ENCODE data around the gene LYL1.
A peak's percentile ranks its signal among the peaks of the same experiment; 100 is the strongest.

The LYL1 gene

DNA sequence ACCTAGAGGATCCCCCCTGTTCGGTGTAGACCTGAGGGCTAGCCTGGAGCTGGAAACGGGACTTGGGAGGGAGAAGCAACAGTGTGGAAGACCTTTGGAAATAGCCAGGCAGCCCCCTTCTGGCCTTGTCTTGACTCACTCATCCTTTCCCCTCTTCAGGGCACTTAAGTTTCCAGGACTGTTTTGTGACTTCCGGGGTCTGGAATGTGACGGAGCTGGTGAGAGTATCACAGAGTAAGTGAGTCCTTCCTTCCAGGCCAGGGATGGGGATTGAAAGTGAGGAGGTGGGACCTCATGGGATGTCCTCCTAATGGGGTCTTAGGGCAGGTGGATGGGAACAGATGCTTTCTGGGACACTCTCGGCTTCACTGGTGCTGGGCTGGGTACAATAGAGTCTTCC lies 29.4 kb downstream of the LYL1 start:
- no peak for DNase-seq (ENCODE audit: low read depth)

GRCh38 chr19:13072188-13072908 lies 30.3 kb downstream of the LYL1 start:
- no peak for DNase-seq (ENCODE audit: low read depth)

DNA sequence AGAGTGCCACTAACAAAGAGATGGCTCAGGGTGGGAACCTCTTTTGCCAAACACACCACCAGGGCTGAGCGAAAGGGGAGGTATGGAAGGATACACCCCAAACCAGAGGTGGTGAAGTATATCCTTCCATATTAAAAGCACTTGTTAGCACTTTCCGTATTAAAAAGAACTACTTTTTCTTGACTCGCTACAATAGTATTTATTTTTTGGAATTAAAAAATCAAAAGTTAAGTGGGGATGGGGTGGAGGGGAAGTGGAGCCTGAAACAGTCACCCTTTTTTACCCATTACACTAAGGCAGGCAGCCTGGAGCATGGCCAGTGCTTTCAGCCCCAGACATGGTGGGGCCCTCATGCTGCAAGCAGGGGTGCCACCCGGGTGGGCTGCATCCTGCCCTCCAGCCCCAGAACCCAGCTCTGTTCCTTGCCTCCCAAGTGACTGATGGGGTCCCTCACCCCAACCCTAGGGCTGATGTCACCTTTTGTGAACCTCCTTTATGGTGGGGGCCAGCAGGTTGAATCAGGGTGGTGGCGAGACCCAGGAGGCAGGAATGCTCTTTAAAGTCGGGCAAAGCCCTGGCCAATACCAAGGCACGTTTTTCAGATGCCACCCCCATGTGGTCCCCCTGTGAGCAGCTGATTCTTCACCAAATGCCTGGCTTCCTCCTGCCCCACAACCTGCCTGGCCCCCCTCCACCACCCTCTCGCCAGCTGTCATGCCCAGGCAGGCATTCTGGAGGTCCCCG lies 31.0 kb downstream of the LYL1 start:
- DNase-seq (ENCODE audit: low read depth) = no peak

- DNase-seq (ENCODE audit: low read depth) = no peak
Observed at GRCh38 chr19:13070425-13071140, 32.1 kb downstream of the LYL1 start.

DNA sequence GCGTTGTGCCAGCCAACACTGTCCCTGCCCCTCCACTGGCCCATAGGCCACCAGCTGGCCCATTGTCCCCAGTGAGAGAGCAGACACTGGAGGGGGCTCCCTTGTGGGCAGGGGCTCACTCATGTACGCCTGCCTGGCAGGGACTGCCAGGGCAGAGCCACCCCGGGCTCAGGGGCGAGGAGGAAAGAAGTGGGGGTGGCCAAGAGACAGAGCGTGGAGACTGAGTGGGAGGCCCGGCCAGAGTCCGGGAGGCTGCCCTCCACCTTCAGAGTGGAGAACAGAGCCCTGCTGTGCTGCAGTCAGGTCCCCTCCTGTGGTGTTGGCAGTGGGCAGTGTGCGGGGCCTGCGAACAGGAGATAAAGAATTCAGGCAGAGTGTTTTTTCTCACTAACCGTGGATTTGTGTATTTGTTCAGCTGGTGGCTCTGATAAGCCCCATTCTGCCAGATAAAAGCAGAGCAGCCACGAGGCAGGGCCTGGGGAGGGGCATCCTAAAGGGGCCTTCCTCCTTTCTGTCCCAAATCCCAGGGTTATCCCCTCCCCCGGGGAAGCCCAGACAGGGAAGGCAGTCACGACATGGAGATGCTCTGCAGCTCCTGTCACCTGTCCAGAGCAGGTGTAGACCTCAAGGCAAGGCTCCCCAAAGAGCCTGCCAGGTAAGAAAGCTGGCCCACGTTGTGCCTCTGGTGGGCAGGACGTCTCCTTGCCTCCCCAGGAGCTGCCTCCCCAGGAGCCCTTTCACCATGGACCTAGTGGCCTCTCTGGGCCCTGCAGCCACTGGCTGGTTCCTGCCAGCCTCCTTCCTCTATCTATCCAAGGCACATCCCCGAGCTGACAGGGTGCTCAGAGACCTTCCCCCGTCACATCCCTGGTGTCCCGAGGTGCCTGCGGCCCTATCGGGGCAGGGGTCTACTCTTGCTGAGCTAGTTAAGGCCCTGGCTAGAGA lies 33.0 kb downstream of the LYL1 start:
- DNase-seq (ENCODE audit: low read depth) = no peak

DNA sequence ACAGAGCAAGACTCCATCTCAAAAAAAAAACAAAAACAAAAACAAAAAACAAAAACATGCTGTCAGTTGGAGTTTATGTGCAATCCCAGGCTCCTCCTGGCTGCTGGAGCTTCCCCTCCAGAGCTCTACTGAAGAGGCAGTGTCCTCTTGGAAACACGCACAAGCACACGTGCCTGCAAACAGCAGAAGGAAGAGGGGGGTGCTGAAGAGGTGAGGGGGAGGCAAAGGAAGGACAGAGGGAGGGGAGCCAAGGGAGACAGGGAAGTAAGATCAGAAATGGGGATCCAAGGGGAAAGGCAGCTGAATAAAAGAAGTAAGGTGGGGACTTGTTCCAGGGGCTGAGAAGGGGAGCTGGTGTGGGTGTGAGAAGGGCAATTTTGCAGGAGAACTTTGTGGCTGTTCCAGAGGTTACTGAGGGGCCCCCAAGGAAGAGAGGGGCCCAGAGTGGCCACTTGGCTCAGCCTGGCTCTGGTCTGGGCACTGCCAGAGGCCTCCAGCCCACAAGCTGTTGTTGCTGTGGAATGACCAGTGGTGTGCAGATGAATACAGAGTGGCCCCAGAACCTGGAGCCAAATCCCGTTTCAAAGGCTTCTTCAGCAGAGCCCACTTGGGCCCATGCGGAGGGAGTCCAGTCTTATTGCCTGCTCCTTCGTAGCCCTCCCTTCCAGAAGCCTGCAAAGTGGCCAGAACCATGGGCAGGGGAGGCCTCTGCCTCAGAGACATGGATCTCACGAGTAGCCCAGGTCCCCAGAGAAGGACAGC lies 34.4 kb downstream of the LYL1 start:
- DNase-seq (ENCODE audit: low read depth) = no peak

- no peak for DNase-seq (ENCODE audit: low read depth)
Observed at GRCh38 chr19:13066933-13067807, 35.5 kb downstream of the LYL1 start.

GRCh38 chr19:13066226-13066625 lies 36.4 kb downstream of the LYL1 start:
- no peak for DNase-seq (ENCODE audit: low read depth)

DNA sequence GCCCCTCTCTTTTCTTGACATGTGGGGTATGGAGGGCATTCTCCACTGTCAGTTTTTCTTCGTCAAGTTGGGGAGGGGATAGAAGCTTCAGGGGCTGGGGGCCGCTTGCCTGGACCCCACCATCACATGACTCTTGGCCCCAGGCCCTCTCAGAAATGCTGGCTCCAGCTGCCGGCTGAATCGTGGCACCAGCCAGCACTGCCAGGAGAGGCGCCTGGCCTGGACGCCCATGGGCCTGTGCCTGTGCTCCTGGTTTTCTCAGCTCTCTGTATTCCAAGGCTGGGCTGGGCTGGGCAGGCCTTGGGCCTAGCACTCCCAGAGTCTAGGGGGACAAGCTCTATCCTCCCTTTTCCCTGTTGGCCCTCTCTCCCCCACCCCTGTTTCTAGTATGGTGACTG lies 38.6 kb downstream of the LYL1 start:
- no peak for DNase-seq (ENCODE audit: low read depth)

DNA sequence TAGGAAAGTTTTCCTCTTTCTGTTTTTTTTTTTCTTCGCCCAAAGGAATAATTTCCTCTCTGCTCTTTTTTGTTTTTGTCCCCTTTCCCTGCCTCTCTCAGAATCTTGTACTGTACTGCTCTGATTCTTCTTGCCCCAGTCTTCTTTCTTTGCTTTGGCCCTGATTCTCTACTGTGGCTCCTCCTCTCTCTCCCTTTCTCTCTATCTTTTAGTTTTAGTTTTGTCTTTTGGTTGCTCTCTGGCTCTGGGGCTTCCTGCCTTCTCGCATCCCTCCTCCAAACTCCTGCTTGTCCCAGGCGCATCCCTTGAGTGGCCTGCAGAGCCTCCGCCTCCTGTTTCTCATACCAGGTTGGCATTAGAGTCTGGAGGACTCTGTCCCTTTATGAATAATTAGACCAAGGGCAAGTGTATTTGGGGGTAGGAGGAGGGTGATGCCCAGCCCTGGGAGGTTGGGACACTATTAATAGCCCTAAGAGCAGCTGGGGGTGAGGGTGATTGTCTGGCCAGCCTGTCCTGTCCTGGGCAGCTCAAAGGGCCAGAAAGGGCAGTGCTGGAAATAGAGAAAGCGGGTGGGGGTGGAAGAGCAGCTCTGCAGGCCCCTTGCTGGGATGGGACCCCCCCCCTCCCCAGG lies 39.1 kb downstream of the LYL1 start:
- no peak for DNase-seq (ENCODE audit: low read depth)

- DNase-seq (ENCODE audit: low read depth) = no peak
Observed at GRCh38 chr19:13062317-13062716, 40.3 kb downstream of the LYL1 start.

DNA sequence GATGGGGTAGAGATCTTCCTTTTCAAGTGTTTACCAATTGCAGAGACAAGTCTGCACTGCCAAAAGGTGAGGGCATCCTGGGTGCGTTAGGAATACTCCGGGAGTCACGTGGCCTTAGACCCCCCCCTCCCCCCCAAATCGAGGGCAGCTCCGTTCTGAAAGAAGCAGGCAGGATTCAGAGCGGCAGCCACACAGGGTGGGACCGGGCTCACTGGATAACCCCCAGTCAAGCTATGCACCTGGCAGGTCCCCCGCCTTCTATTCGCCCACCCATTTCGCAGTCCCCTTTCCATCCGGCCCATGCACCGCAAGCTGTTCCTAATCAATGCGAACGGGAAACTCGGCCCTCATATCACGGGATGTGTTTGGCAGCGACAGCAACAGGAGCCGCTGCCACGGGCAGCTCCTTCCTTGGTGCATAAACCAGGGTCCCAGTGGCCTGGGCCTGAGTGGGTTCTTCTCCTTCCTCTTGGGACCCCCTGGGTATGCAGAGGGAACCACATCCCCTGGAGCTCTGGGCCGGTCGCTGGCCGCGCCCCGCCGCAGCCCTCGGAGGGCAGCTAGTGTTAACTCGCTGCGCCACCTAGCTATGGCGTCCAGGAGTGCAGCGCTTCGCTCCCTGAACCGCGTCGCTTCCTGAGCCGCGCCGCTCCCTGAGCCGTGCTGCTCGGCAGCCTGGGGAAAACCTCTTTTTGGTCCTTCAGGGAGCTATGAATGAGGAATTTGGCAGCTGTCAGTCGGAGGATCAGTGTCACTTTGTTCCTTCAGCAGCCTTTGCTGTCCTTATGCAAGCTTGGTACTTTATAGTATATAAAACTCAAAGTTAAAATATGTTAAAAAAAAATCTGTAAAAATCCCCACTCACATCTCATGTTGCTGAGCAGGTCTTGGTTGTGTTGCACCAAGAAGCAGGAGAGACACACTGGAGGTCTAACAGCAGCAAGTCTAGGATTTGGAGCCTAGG lies 41.4 kb downstream of the LYL1 start:
- DNase-seq (ENCODE audit: low read depth) = peak; percentile 79

GRCh38 chr19:13060233-13060963 lies 42.3 kb downstream of the LYL1 start:
- no peak for DNase-seq (ENCODE audit: low read depth)

DNA sequence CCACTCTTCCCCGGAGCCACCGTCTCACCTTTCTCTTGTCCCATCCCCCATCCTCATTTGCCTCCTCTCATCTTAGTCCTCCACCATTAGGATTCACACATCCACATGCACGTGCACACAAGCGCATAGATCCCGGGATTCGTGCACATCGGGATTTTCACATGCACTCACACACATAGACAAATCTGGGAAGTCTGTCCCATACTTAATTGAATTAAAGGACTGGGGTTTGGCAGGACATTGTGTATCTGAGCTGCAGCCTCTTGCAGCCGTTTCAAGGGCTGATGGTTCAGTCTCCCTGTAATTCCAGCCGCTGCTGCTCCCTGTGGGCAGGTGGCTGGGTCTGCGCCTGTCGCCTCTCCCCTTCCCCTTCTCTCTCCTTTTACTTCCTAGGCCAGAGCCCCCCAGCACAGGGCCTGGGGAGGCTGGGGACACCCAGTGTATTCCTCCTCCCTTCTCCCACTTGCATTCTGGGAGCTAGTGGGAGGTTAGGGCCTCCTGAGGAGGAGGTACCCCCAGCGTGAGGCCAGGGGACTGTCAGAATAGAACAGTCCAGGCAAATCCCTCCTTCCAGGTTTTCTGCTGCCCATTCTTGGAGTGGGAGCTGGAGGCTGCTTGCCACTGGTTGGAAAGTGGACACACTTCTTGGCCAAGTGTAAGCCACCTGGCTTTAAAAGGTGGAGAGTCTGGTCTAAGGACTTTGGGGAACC lies 43.6 kb downstream of the LYL1 start:
- DNase-seq (ENCODE audit: low read depth) = no peak

- DNase-seq (ENCODE audit: low read depth) = no peak
Observed at GRCh38 chr19:13057744-13058143, 44.9 kb downstream of the LYL1 start.

DNA sequence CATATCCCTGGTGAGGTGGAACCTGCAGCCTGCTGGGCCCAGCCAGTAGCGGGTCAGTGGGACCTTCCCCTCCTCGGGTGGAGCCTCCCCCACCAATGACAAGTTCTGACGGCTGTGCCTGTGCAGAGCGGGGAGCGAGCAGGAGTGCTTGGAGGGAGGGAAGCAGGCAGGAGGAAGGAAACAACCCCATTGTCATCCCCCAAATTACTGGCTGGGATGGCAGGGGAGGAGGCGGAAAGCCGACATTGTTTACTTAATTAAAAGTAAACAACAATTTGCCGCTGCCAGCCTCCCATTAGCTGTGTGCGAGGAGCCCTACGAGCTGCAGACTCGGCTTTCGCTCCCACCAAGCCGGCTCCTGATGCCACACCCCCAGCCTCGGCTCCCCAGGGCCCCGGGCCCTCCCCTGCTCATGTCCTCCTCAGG lies 45.5 kb downstream of the LYL1 start:
- DNase-seq (ENCODE audit: low read depth) = no peak

DNA sequence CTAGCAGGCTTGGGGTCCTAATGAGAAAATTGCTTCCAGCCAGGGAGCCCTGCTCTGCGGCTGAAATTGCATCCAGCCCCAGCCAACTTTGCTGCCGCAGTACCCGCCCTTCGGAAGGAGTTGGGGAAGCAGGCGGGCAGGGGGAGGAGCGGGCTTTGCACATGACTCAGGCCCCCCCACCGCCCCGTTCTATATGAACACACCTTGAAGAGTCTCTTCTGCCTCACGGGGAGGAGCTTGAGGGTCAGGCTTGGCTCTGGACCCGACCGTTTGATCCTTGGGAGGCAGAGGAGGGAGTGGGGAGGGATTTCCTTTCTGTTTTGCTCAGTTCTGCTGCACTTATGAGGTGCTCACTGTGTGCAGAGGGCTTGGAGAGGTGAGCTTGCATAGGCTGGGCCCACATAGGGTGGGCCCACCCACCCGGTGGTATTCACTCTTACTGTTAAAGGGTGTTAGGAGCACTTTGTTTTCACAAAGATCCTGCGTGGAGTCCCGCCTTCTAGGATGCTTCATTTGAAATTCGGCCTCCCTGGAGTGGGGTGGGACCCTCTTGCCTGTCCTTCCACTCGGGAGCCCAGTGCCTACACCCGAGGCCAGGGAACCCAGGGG lies 46.5 kb downstream of the LYL1 start:
- no peak for DNase-seq (ENCODE audit: low read depth)
